Loucy (cell line): Measurements from ENCODE around the gene SVOPL.

Experiments
- H2AFZ ChIP-seq: fragments of 200-600 bp; sonication (generic); 2 replicates; pipeline ENCODE4 v1.6.0; 2016; ENCODE audit warnings: antibody characterized with exemption, mild to moderate bottlenecking, low read length, moderate library complexity
- H3F3A ChIP-seq: fragments of 200-600 bp; 2 replicates; pipeline ENCODE4 v1.6.0; 2016; ENCODE audit warnings: antibody characterized with exemption, low read depth, mild to moderate bottlenecking
- H3K27me3 ChIP-seq: fragments of 200-600 bp; sonication (generic); 2 replicates; pipeline ENCODE4 v1.6.1; 2014; ENCODE audit warnings: low read length, mild to moderate bottlenecking; ENCODE audit not compliant: insufficient read depth, poor library complexity, severe bottlenecking
- H3K36me3 ChIP-seq: fragments of 200-600 bp; sonication (generic); 2 replicates; pipeline ENCODE4 v1.6.1; 2016; ENCODE audit warnings: low read length; ENCODE audit not compliant: insufficient read depth
- H3K4me1 ChIP-seq: fragments of 200-600 bp; sonication (generic); 2 replicates; pipeline ENCODE4 v1.5.1; 2014; ENCODE audit warnings: low read length, mild to moderate bottlenecking; ENCODE audit not compliant: insufficient read depth, poor library complexity, severe bottlenecking
- H3K4me2 ChIP-seq: fragments of 200-600 bp; sonication (generic); 2 replicates; pipeline ENCODE4 v1.6.0; 2014; ENCODE audit warnings: antibody characterized with exemption, low read length, low read depth, mild to moderate bottlenecking; ENCODE audit not compliant: poor library complexity, severe bottlenecking
- H3K4me3 ChIP-seq: fragments of 200-600 bp; sonication (generic); 2 replicates; pipeline ENCODE4 v1.5.1; 2014; ENCODE audit warnings: low read length, mild to moderate bottlenecking, mixed read lengths; ENCODE audit not compliant: poor library complexity, severe bottlenecking
- H3K79me2 ChIP-seq: fragments of 200-600 bp; sonication (generic); 2 replicates; pipeline ENCODE4 v1.6.1; 2014; ENCODE audit warnings: low read length; ENCODE audit not compliant: insufficient read depth
- H3K9ac ChIP-seq: fragments of 200-600 bp; sonication (generic); 2 replicates; pipeline ENCODE4 v1.6.0; 2014; ENCODE audit warnings: mild to moderate bottlenecking, low read depth, low read length, moderate library complexity; ENCODE audit not compliant: poor library complexity, severe bottlenecking
- H3K9me2 ChIP-seq: fragments of 200-600 bp; sonication (generic); replicated peaks from 2 replicates; pipeline ENCODE4 v1.6.1; 2016; ENCODE audit warnings: low read depth, low read length, mixed read lengths
- H3K9me3 ChIP-seq: fragments of 200-600 bp; sonication (generic); 2 replicates; pipeline ENCODE4 v1.6.1; 2014; ENCODE audit warnings: mild to moderate bottlenecking, antibody characterized with exemption, low read length, low read depth; ENCODE audit not compliant: insufficient read depth
- H4K20me1 ChIP-seq: fragments of 200-600 bp; sonication (generic); 2 replicates; pipeline ENCODE4 v1.6.0; 2014; ENCODE audit warnings: antibody characterized with exemption, low read length, mild to moderate bottlenecking; ENCODE audit not compliant: insufficient read depth, poor library complexity, severe bottlenecking
- CTCF ChIP-seq: fragments of 200-600 bp; sonication (generic); conservative IDR thresholded peaks from 2 replicates; pipeline ENCODE4 v1.5.1; 2014; ENCODE audit warnings: mild to moderate bottlenecking, antibody characterized with exemption, low read length
- EZH2phosphoT487 ChIP-seq: fragments of 200-600 bp; IDR thresholded peaks from 2 replicates; pipeline ENCODE4 v1.6.1; 2018; ENCODE audit warnings: antibody characterized with exemption, mild to moderate bottlenecking, moderate library complexity, borderline replicate concordance

The SVOPL gene

GRCh38 chr7:138716889-138717288 is 15.7 kb upstream of the SVOPL start:
- H3K9ac ChIP-seq = no peak overlapping the region
- no peak overlapping the region for H2AFZ ChIP-seq
- no peaks in the 10 kb centered on the region for H3K27me3 ChIP-seq
- no peaks in the 10 kb centered on the region for H3F3A ChIP-seq
- no peaks in the 10 kb centered on the region for H3K9me2 ChIP-seq
- no peaks in the 10 kb centered on the region for H3K79me2 ChIP-seq
- H4K20me1 ChIP-seq = no peaks in the 10 kb centered on the region
- no peak overlapping the region for H3K4me3 ChIP-seq
- no peak overlapping the region for H3K4me2 ChIP-seq
- no peak for TF ChIP-seq CTCF
- H3K36me3 ChIP-seq = no peaks in the 10 kb centered on the region
- H3K4me1 ChIP-seq = no peaks in the 10 kb centered on the region
- H3K9me3 ChIP-seq = no peaks in the 10 kb centered on the region

- H2AFZ ChIP-seq = no peak overlapping the region
- no peaks in the 10 kb centered on the region for H3K4me1 ChIP-seq
- no peak overlapping the region for H3K9ac ChIP-seq
- H3K27me3 ChIP-seq = no peaks in the 10 kb centered on the region
- TF ChIP-seq EZH2phosphoT487 (no peak), CTCF (no peak)
- no peaks in the 10 kb centered on the region for H3K79me2 ChIP-seq
- no peaks in the 10 kb centered on the region for H3K9me2 ChIP-seq
- no peaks in the 10 kb centered on the region for H4K20me1 ChIP-seq
- H3K4me2 ChIP-seq = no peak overlapping the region
- no peaks in the 10 kb centered on the region for H3K9me3 ChIP-seq
- H3K36me3 ChIP-seq = no peaks in the 10 kb centered on the region
- no peaks in the 10 kb centered on the region for H3F3A ChIP-seq
- H3K4me3 ChIP-seq = no peak overlapping the region
Measured at GRCh38 chr7:138713191-138713590, 12.0 kb upstream of the SVOPL start.

DNA sequence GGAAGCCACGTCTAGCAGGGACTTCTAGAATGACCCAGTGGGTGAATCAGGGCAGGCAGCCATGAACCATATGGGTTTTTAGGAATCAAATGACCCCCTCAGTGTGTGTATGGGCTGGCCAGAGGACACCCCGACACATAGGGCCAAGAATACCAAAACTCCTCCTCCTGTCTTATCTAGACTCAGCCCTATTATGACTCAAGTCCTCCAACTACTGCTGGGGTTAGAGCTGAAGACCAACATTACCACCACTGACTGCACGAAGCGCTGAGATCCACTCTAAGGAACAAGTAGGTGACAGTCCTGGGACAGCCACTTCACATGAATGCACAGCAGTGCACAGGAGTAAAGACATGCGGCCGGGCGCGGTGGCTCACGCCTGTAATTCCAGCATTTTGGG is 11.5 kb upstream of the SVOPL start:
- TF ChIP-seq CTCF (no peak), EZH2phosphoT487 (no peak)
- no peak overlapping the region for H3K9ac ChIP-seq
- H3K9me3 ChIP-seq = no peaks in the 10 kb centered on the region
- no peak overlapping the region for H2AFZ ChIP-seq
- no peaks in the 10 kb centered on the region for H3K9me2 ChIP-seq
- H3F3A ChIP-seq = no peaks in the 10 kb centered on the region
- H3K4me1 ChIP-seq = no peaks in the 10 kb centered on the region
- no peaks in the 10 kb centered on the region for H3K27me3 ChIP-seq
- no peak overlapping the region for H3K4me2 ChIP-seq
- H3K36me3 ChIP-seq = no peaks in the 10 kb centered on the region
- H3K4me3 ChIP-seq = no peak overlapping the region
- no peaks in the 10 kb centered on the region for H3K79me2 ChIP-seq
- H4K20me1 ChIP-seq = no peaks in the 10 kb centered on the region
